Measurements from ENCODE around the gene TCF4. TPM values are rescaled to one million over a fixed set of nuclear protein-coding genes. Genes with fewer than 3 reads are reported as not detected.

Gene TCF4
- total RNA-seq, 8 experiments from 2014 or later, result 21.1 to 102 (median 47.2) TPM

DNA sequence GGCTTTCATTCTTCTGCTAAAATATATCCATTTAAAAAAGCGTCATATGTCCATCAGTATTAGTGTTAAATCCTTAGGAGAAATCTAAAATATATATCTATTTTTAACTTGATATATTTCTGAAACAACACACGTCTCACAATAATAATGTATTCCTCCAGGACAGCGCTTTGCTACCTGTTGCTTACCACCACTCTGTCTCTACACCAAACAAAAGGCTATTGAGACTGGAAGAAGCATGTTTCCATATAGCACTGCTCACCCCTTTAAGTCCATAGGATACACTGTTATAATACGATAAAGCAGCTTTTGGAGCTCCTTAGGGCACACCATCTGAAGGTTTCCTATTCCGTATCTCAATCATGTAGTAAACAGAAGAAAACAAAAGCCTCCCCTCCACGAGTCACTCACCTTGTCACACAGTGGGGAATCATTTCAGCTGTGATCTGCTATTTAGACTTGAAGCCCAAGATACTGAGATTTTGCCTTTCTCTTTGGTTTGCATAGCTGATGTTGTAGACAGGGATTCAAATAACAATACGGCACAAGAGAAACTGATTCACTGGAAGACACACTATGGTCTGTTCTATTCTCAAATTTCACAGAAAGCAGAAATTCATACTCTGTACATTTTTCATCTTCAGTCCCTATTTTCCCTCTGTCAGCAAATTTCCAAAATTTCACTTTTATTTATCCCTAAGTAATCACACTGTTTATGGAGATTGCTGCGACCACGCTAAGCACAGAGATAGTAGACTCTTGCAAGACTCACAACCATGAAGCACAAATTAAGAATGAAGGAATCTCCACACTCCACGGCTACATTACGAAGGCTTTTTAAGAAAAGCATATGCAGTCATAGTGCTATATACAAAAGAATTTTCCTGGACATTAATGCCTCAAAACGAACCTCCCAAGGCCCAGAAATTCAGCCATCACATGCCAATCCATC is 187.1 kb downstream of the TCF4 start:
- in situ Hi-C loops (cut with MboI; ENCODE audit: low pct_unique_long_range_greater_than_20kb in 2 of 9, low sequenced_read_pairs in 9 of 9, unreplicated experiment in 9 of 9), result loop anchor here in 3 of 9 experiments (25.0 kb wide), 2 partner anchors 186 to 386 kb away; partner anchors contain the start of gene TCF4 (in 2 of the 3)
- 0 to 96% (median 64%) methylated on average over 1 to 12 of the region's 12 CpGs for WGBS, 10 experiments
- Histone ChIP-seq H3K4me1 (replicated peaks in 1 of 2) (peaks cover 27 to 34% of the 10 kb centered on the region in 2 donors), H3K4me3 (no peak overlapping the region), H3K27ac (no peak overlapping the region)
- ATAC-seq (replicated peaks in 6 of 8), result peak in 4 of 8 experiments; percentile 5 to 35 (median 14)

DNA sequence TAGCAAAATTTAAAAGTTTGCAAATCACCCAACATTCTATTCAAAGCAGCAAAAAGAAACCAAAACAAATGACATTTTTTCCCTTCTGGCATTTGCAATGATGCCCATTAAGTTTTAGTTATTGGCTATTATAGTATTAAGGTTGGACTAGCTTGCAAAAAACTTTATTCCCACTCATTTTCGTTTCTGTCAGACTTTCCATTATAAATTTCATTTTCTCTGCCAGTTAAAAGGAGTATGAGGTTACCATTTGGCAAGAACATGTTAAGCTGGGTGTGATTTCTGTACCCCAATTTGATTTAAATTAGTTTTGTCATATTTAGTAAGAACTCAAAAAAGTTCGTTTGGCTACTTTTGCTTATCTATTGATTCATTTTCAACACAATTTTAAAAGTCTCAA is 187.9 kb downstream of the TCF4 start:
- 0 to 100% (median 84%) methylated on average over 1 to 2 of the region's 2 CpGs for WGBS, 10 experiments
- Histone ChIP-seq H3K4me1 (replicated peaks in 1 of 2) (peaks cover 22 to 31% of the 10 kb centered on the region in 2 donors), H3K27ac (no peak overlapping the region), H3K4me3 (no peak overlapping the region)
- in situ Hi-C loops (cut with MboI; ENCODE audit: low pct_unique_long_range_greater_than_20kb in 2 of 9, low sequenced_read_pairs in 9 of 9, unreplicated experiment in 9 of 9), result loop anchor here in 3 of 9 experiments (25.0 kb wide), 2 partner anchors 187 to 387 kb away; partner anchors contain the start of gene TCF4 (in 2 of the 3)
- ATAC-seq (replicated peaks in 6 of 8), result no peak

DNA sequence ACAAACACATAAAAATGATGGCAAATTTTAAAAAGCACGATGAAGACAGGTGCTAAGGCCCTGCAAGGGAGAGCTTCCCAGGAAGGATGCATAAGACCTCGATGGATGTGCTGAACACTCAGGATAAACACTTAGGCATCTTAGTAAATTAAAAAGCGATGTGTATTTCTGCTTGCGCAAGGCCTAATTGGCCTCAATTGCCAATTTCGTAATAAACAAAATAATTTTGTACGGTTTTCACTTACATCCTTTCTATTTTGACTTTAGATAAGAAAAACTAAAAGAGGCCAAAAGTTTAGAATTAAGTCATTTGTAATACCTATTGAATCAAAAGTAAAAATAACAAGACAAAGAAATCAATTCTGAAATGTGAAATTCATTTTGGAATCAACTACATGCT is 189.1 kb downstream of the TCF4 start:
- peaks cover 20 to 30% of the 10 kb centered on the region in 2 donors for H3K4me1 ChIP-seq (replicated peaks in 1 of 2)
- WGBS, 10 experiments, result 18 to 100% (median 96%) methylated on average over 1 to 6 of the region's 6 CpGs
- in situ Hi-C loops (cut with MboI; ENCODE audit: low pct_unique_long_range_greater_than_20kb in 2 of 9, low sequenced_read_pairs in 9 of 9, unreplicated experiment in 9 of 9), result no loop called here
- ATAC-seq (replicated peaks in 6 of 8), result no peak
- no peak overlapping the region for H3K27ac ChIP-seq
- no peak overlapping the region for H3K4me3 ChIP-seq

DNA sequence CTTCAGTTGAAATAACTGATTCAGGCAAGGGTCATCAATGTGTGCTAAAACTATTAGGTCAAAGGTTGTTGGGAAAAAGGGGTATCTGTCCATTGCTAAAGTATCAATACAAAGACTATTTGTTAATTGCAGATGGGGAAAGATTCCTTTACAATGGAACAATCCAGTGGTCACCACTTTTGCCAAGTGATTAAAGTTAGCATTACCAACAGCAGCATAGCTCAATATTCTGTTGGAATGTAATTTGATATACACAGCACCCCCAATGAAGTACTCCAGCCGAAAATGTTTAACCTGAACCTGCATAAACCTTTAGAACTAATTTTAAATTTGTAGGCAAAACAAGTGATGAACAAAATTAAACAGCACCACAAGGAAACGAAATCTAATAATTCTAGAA is 191.0 kb downstream of the TCF4 start:
- H3K4me1 ChIP-seq (replicated peaks in 1 of 2), result peaks cover 13 to 19% of the 10 kb centered on the region in 2 donors
- 32 to 90% (median 53%) methylated on average over 1 to 2 of the region's 2 CpGs for WGBS, 10 experiments
- no peak for ATAC-seq (replicated peaks in 6 of 8)
- in situ Hi-C loops (cut with MboI; ENCODE audit: low pct_unique_long_range_greater_than_20kb in 2 of 9, low sequenced_read_pairs in 9 of 9, unreplicated experiment in 9 of 9), result no loop called here
- H3K27ac ChIP-seq, result no peak overlapping the region
- H3K4me3 ChIP-seq, result no peak overlapping the region

DNA sequence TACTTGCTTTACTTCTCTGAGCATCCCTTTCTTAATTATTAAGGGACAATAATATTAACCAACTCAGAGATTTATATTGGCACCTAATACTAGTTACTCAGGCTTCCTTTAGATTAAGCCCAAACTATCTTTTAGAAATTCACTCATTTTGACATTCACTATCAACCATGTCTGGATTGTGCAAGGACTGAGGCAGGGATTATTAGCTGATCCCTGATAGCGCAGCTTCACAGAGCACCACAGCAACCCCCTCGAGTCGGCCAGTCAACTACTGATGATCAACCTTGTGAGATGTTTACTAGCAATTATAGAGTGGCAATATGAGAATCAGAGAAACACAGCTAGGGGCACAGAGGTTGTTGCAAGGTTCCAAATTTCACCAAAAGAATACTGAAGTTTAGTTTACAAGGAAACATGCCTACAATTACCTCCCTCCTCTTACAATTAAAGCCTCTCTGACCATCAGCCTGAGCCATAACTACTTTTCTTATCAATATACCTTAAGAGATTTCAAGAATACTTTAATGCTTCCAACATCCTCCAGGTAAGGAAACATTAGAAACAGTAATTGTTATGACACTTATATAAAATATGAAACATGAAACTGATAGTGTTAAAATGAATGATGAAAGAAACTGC is 191.6 kb downstream of the TCF4 start:
- in situ Hi-C loops (cut with MboI; ENCODE audit: low pct_unique_long_range_greater_than_20kb in 2 of 9, low sequenced_read_pairs in 9 of 9, unreplicated experiment in 9 of 9), result no loop called here
- 55 to 100% (median 83%) methylated on average over 1 to 3 of the region's 3 CpGs; no CpG with 5 or more reads in 2 of the 10 experiments for WGBS, 10 experiments
- no peak overlapping the region for H3K4me3 ChIP-seq
- peaks cover 7 to 13% of the 10 kb centered on the region in 2 donors for H3K4me1 ChIP-seq (replicated peaks in 1 of 2)
- no peak for ATAC-seq (replicated peaks in 6 of 8)
- no peak overlapping the region for H3K27ac ChIP-seq

DNA sequence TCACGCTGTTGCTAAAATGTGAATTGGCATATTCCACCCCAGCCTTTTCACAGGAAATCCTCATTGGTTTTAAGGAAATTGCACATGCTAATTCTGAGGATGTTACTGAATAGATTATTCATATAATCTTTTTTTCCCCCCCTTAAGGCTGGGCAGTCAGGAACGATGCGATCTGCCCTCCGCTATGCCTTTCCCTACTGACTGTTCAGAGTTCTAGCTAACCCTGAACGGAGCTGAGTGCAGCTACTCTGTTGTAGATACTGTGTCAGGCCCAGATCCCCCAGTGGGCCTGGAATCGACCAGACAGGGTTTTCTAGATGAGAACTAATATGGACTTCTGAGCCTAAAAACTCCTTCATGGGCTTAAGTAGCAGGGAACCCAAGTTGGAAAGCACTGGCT is 192.2 kb downstream of the TCF4 start:
- in situ Hi-C loops (cut with MboI; ENCODE audit: low pct_unique_long_range_greater_than_20kb in 2 of 9, low sequenced_read_pairs in 9 of 9, unreplicated experiment in 9 of 9), result no loop called here
- no peak overlapping the region for H3K4me3 ChIP-seq
- WGBS, 10 experiments, result 35 to 88% (median 78%) methylated on average over 3 to 6 of the region's 6 CpGs; no CpG with 5 or more reads in 3 of the 10 experiments
- peak in 3 of 8 experiments; percentile 33 to 91 (median 38) for ATAC-seq (replicated peaks in 6 of 8)
- H3K27ac ChIP-seq, result no peak overlapping the region
- peaks cover under 1 to 7% of the 10 kb centered on the region in 2 donors for H3K4me1 ChIP-seq (replicated peaks in 1 of 2)

DNA sequence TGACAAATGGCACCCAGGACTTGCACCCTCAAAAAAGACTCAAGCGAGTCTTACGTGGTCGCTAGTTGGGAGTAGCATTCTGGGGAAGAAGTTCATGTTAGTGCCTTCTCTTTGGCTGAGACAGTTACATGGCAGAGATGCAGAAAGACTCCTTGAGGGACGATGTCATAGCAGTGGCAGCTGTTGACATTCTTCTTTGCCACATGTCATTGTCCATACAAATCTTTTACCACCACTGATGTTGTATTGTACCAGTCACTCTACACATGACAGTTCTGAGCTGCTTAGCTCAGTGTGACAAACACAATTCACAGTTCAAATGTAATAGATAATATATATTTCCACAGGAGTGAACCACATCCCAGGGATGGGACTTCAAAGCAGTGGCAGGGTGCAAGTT is 197.1 kb downstream of the TCF4 start:
- ATAC-seq (replicated peaks in 6 of 8), result peak in 2 of 8 experiments; percentile 44 to 63
- WGBS, 10 experiments, result 70 to 100% (median 100%) methylated on average over 2 to 4 of the region's 4 CpGs; no CpG with 5 or more reads in 5 of the 10 experiments
- Histone ChIP-seq H3K27ac (no peak overlapping the region), H3K4me1 (replicated peaks in 1 of 2) (peaks cover 3 to 5% of the 10 kb centered on the region in 2 donors), H3K4me3 (no peak overlapping the region)
- in situ Hi-C loops (cut with MboI; ENCODE audit: low pct_unique_long_range_greater_than_20kb in 2 of 9, low sequenced_read_pairs in 9 of 9, unreplicated experiment in 9 of 9), result no loop called here

DNA sequence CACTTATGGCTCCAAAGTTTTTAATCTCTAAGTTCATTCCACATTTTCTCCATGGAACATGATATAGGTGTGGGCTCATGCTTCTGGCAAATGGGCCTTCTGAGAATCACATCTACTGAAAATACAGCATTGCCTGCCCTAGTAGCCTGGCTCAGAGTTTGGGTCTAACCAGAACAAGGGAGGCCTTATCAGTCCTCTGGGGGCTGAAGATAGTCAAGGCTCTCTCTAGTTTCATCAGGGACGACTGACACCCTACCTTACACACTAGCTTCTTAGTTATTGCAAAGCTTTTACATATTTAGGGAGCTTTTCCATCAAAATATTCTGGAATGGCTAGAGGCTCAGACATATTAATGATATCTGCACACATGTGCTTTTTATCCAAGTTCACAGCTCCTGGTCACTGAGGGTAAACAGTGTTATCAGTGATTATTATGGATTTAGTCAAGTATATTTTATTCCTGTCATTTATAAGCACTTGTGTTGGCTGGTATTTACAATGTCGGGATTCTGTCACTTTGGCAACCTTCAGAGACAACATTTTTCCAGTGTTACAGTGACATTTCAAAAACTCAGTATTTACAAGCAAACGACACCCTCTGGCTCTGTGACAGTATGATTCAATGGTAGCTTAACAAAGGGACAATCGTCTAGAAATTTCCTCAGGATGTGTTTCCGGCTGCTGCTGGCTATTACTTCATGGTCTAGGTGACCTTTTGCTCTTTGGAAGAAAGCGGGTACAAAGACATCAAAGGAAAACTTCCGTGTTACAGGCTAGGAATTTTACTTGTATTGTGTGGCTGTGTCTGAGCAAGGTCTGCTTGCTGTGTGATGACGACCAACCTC is 200.6 kb downstream of the TCF4 start:
- 20 to 100% (median 67%) methylated on average over 1 to 8 of the region's 8 CpGs; no CpG with 5 or more reads in 1 of the 10 experiments for WGBS, 10 experiments
- H3K4me1 ChIP-seq (replicated peaks in 1 of 2), result peaks cover 0 to 3% of the 10 kb centered on the region in 2 donors
- no peak overlapping the region for H3K27ac ChIP-seq
- in situ Hi-C loops (cut with MboI; ENCODE audit: low pct_unique_long_range_greater_than_20kb in 2 of 9, low sequenced_read_pairs in 9 of 9, unreplicated experiment in 9 of 9), result no loop called here
- ATAC-seq (replicated peaks in 6 of 8), result peak in 3 of 8 experiments; percentile 26 to 46 (median 27)
- H3K4me3 ChIP-seq, result no peak overlapping the region

DNA sequence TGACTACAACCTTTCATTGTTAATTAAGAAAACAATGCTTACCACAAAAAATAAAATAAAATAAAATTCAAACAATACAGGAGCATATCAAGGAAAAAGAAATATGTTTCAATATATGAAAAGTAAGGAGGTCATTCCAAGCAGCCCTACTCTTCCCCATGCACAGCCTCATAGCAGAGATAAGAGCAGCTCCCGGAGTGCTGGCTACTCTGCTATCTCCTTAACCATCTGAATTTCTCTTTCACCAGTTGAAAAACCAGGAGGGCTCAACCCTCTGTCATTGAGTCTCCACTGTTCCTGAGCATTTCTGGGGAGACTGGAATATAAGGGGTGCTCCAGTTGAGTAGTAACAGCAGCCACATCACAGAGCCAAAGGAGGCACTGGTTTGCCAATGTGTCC is 201.4 kb downstream of the TCF4 start:
- 86 to 100% (median 100%) methylated on average over 1 of the region's 1 CpG; no CpG with 5 or more reads in 6 of the 10 experiments for WGBS, 10 experiments
- Histone ChIP-seq H3K4me1 (replicated peaks in 1 of 2) (peaks cover 0 to 3% of the 10 kb centered on the region in 2 donors), H3K27ac (no peak overlapping the region), H3K4me3 (no peak overlapping the region)
- in situ Hi-C loops (cut with MboI; ENCODE audit: low pct_unique_long_range_greater_than_20kb in 2 of 9, low sequenced_read_pairs in 9 of 9, unreplicated experiment in 9 of 9), result no loop called here
- no peak for ATAC-seq (replicated peaks in 6 of 8)

DNA sequence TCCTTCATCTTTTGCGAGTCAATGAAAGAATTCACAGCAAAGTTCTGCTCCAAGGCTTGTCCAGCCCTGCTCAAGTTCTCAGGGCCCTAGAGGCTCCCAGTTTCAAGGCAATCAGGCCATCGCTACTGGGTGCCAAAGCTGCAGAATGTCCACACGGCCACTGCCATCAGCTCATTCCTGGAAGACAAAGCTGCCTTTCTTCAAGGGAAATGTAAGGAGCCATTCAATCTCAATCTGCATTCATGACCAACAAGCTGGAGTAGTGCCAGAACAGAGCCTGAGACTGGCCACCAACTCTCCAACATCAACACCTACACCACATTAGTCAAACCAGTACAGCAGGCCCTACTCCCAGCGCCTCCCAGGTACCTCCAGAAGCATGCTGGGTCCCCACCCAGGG is 202.2 kb downstream of the TCF4 start:
- no peak for ATAC-seq (replicated peaks in 6 of 8)
- Histone ChIP-seq H3K27ac (no peak overlapping the region), H3K4me1 (replicated peaks in 1 of 2) (peaks cover 0 to 3% of the 10 kb centered on the region in 2 donors), H3K4me3 (no peak overlapping the region)
- WGBS, 10 experiments, result 50 to 100% (median 95%) methylated on average over 1 to 3 of the region's 4 CpGs; no CpG with 5 or more reads in 6 of the 10 experiments
- in situ Hi-C loops (cut with MboI; ENCODE audit: low pct_unique_long_range_greater_than_20kb in 2 of 9, low sequenced_read_pairs in 9 of 9, unreplicated experiment in 9 of 9), result no loop called here

DNA sequence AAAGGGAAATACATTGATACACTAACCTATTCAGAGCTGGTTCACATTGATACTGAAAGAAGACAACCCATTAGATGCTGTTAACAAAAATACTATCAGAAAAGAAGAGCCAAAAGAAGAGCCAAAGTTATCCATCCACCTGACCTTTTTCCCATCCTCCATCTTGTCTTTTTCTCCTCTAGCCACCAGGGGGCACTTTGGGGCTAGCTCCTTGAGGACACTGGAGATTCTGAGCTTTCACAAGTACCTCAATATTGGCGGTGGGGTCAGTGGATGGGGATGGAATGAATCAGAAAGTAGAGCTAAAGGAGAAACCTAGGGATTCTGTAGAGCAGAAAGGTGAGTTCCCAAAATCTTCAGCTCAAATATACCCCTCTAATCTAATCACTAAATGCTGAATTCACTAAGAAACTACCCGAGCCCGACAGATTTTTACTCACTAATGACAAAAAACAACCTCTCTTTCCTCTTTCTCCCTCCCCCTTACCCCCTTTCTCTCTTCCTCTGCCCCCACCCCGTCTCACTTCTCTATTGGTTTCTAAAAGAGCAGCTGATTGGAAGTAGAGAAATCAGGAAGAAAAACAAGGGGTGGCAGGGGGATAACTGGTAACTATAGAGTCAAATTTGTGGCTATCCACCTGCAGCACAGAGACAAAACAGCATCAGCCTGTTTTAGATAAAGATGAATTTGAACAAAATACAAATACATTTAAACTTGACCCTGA is 203.3 kb downstream of the TCF4 start:
- ATAC-seq (replicated peaks in 6 of 8), result peak in 2 of 8 experiments; percentile 27 to 28
- 50 to 100% (median 67%) methylated on average over 1 to 2 of the region's 4 CpGs; no CpG with 5 or more reads in 6 of the 10 experiments for WGBS, 10 experiments
- H3K27ac ChIP-seq, result no peak overlapping the region
- H3K4me1 ChIP-seq (replicated peaks in 1 of 2), result peaks cover 0 to 3% of the 10 kb centered on the region in 2 donors
- no peak overlapping the region for H3K4me3 ChIP-seq
- in situ Hi-C loops (cut with MboI; ENCODE audit: low pct_unique_long_range_greater_than_20kb in 2 of 9, low sequenced_read_pairs in 9 of 9, unreplicated experiment in 9 of 9), result no loop called here

DNA sequence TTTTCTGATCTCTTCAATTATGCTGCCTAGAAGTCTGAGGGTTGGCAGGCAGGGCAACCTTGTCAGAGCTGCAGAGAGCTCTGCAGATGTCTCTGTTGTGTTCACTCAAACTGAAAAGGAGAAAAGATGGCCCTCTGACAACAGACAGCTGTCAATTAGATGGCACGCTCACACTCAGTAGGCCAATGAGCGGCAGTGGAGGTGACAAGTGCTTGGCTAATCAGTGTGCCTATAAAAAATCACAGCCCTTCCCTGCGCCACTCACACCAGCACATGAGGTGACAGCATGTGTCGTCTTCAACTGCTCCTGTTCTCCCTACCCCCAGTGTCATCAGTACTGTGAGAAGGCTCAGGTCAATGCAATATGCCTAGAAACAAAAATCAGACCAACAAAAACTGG is 203.9 kb downstream of the TCF4 start:
- no peak for ATAC-seq (replicated peaks in 6 of 8)
- in situ Hi-C loops (cut with MboI; ENCODE audit: low pct_unique_long_range_greater_than_20kb in 2 of 9, low sequenced_read_pairs in 9 of 9, unreplicated experiment in 9 of 9), result no loop called here

More for the DNA sequence above, 203.9 kb downstream of the TCF4 start:
- 58 to 100% (median 88%) methylated on average over 2 to 4 of the region's 4 CpGs; no CpG with 5 or more reads in 4 of the 10 experiments for WGBS, 10 experiments
- Histone ChIP-seq H3K4me1 (replicated peaks in 1 of 2) (peaks cover 0 to 3% of the 10 kb centered on the region in 2 donors), H3K4me3 (no peak overlapping the region), H3K27ac (no peak overlapping the region)
